ENCODE results near the gene SHB. TPM values are rescaled to one million over a fixed set of nuclear protein-coding genes. Genes with fewer than 3 reads are reported as not detected.

The SHB gene
- total and polyA plus RNA-seq, 2 donors (not counting 1 experiment from before 2014, with no cell fraction given) = 9.9 to 13.9 TPM

DNA sequence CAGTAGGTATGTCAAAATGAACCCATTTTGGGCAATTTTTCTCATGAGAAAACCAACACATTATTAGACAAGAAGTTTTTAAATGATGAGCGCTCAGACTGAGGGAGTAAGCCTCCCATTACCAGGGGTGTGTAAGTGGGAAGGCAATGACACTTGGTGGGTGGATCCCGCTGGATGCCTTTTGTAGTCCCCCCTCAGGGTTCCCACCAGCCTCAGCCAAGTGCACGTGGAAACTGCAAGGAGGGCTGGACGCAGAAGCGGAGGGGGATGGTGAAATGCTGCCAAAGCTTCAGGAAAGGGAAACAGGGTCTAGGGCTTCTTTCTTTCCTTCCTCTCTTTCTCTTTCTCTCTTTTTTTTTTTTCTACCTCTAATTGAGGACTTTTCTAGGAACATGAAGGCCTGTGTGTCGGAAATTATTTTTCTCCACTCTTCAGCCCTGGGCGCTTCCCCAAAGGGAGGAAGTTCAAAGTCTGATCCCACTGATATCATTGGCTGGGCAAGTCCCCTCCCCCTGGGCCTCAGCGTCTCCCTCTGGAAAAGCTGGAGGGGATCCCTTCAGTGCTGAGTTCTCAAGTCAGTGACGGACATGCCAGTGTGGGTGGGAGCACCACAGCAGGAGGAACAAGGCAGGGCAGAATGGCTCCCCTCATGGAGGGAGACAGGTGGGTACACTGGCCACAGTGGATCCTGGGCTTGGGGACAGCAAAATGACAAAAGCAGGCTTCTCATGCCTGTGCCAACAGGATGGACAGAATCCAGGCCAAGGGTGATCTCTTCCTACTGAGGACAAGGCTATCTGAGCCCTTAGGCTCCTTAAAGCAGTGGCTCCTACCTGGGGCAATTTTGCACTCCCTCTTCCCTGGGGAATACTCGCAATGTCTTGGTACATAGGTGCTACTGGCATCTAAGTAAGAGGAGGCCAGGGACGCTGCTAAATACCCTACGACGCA, 141.2 kb downstream of the SHB start:
- H3K27me3 ChIP-seq (ENCODE audit: control insufficient read depth, insufficient read depth, low read length) = no peaks in the 10 kb centered on the region

DNA sequence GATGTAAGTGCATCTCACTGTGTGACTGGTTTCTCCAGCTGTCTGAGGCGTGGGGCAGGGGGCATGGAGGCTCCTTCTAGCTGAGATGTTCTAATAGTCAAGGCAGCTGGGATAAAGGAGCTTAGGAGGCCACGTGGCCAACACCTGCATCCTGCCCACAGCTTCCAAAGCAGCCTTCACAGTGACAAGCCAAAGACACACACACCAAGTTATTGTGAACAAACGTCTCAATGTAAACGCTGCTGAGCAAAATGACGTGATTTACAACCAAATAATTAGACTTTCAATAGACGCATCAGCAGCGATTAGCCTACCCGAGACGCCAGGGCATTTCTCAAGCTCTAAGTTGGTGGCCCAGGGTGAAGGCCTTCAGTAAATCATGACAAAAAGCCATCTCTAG, 141.9 kb downstream of the SHB start:
- no peak for TF ChIP-seq EZH2 (IDR thresholded peaks at IDR 0.05; ENCODE audit: low read length, missing control alignments)
- TF ChIP-seq, protein P1, sequence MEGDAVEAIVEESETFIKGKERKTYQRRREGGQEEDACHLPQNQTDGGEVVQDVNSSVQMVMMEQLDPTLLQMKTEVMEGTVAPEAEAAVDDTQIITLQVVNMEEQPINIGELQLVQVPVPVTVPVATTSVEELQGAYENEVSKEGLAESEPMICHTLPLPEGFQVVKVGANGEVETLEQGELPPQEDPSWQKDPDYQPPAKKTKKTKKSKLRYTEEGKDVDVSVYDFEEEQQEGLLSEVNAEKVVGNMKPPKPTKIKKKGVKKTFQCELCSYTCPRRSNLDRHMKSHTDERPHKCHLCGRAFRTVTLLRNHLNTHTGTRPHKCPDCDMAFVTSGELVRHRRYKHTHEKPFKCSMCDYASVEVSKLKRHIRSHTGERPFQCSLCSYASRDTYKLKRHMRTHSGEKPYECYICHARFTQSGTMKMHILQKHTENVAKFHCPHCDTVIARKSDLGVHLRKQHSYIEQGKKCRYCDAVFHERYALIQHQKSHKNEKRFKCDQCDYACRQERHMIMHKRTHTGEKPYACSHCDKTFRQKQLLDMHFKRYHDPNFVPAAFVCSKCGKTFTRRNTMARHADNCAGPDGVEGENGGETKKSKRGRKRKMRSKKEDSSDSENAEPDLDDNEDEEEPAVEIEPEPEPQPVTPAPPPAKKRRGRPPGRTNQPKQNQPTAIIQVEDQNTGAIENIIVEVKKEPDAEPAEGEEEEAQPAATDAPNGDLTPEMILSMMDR (conservative IDR thresholded peaks at IDR 0.05 in 1 of 2, IDR thresholded peaks at IDR 0.05 in 1 of 2; ENCODE audit: low read depth in 1 of 2, low read length in 2 of 2) = no peak
- Histone ChIP-seq H3K9ac (ENCODE audit: insufficient read depth, low read length) (no peak overlapping the region), H3K4me3 (replicated peaks in 1 of 4; ENCODE audit: control extremely low read depth in 1 of 4, insufficient read depth in 1 of 4, low read depth in 3 of 4, low read length in 4 of 4) (no peak overlapping the region), H3K4me1 (ENCODE audit: control insufficient read depth, extremely low read depth, insufficient read depth, low read length) (peaks cover 3% of the 10 kb centered on the region), H3K4me2 (ENCODE audit: extremely low read depth, insufficient read depth, low read length) (no peak overlapping the region), H3K36me3 (ENCODE audit: control insufficient read depth, insufficient read depth, low read length) (peaks cover 2% of the 10 kb centered on the region), H3K27ac (ENCODE audit: insufficient read depth, low read length) (no peak overlapping the region), H3K27me3 (ENCODE audit: control insufficient read depth, insufficient read depth, low read length) (no peaks in the 10 kb centered on the region), H3K9me3 (ENCODE audit: control insufficient read depth, insufficient read depth, low read depth, low read length) (no peaks in the 10 kb centered on the region), H4K20me1 (ENCODE audit: control insufficient read depth, extremely low read depth, insufficient read depth, low read length) (no peaks in the 10 kb centered on the region), H3K79me2 (ENCODE audit: control insufficient read depth, insufficient read depth, low read length) (peaks cover 8% of the 10 kb centered on the region), H2AFZ (ENCODE audit: low read length) (no peak overlapping the region)
- DNase-seq (ENCODE audit: low read depth in 2 of 2) = no peak

More for the DNA sequence above, 141.2 kb downstream of the SHB start:
- no peak for DNase-seq (ENCODE audit: low read depth in 2 of 2)
- Histone ChIP-seq H4K20me1 (ENCODE audit: control insufficient read depth, extremely low read depth, insufficient read depth, low read length) (no peaks in the 10 kb centered on the region), H3K79me2 (ENCODE audit: control insufficient read depth, insufficient read depth, low read length) (peaks cover 8% of the 10 kb centered on the region), H3K9ac (ENCODE audit: insufficient read depth, low read length) (no peak overlapping the region), H3K4me1 (ENCODE audit: control insufficient read depth, extremely low read depth, insufficient read depth, low read length) (peaks cover 3% of the 10 kb centered on the region), H3K27ac (ENCODE audit: insufficient read depth, low read length) (no peak overlapping the region), H3K4me3 (replicated peaks in 1 of 4; ENCODE audit: control extremely low read depth in 1 of 4, insufficient read depth in 1 of 4, low read depth in 3 of 4, low read length in 4 of 4) (no peak overlapping the region), H3K9me3 (ENCODE audit: control insufficient read depth, insufficient read depth, low read depth, low read length) (no peaks in the 10 kb centered on the region), H3K4me2 (ENCODE audit: extremely low read depth, insufficient read depth, low read length) (no peak overlapping the region), H2AFZ (ENCODE audit: low read length) (no peak overlapping the region), H3K36me3 (ENCODE audit: control insufficient read depth, insufficient read depth, low read length) (peaks cover 2% of the 10 kb centered on the region)
- no peak for TF ChIP-seq EZH2 (IDR thresholded peaks at IDR 0.05; ENCODE audit: low read length, missing control alignments)
- TF ChIP-seq, protein P1 (conservative IDR thresholded peaks at IDR 0.05 in 1 of 2, IDR thresholded peaks at IDR 0.05 in 1 of 2; ENCODE audit: low read depth in 1 of 2, low read length in 2 of 2) = no peak

DNA sequence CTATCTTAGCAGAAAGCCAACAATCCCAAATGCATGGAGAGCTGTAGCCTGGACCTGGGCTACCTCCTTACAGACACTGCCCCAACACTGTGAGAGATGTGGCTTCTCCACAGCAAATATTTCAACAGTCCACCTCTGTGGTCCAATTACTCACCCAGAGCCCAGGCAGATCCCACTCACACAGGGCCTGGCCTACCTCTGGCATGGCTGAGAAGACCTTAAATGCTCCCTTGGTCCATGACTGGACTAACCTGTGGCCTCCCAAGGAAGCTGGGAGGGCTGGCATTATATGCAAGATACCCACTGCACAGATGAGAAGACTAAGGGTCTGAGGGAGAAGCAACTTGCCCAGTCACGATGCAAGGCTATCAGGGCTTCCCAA, 142.3 kb downstream of the SHB start:
- Histone ChIP-seq H3K9me3 (ENCODE audit: control insufficient read depth, insufficient read depth, low read depth, low read length) (no peaks in the 10 kb centered on the region), H4K20me1 (ENCODE audit: control insufficient read depth, extremely low read depth, insufficient read depth, low read length) (no peaks in the 10 kb centered on the region), H3K4me3 (replicated peaks in 1 of 4; ENCODE audit: control extremely low read depth in 1 of 4, insufficient read depth in 1 of 4, low read depth in 3 of 4, low read length in 4 of 4) (no peak overlapping the region), H3K79me2 (ENCODE audit: control insufficient read depth, insufficient read depth, low read length) (peaks cover 8% of the 10 kb centered on the region), H3K27ac (ENCODE audit: insufficient read depth, low read length) (no peak overlapping the region), H3K9ac (ENCODE audit: insufficient read depth, low read length) (no peak overlapping the region), H3K27me3 (ENCODE audit: control insufficient read depth, insufficient read depth, low read length) (no peaks in the 10 kb centered on the region), H3K36me3 (ENCODE audit: control insufficient read depth, insufficient read depth, low read length) (peaks cover 2% of the 10 kb centered on the region), H2AFZ (ENCODE audit: low read length) (no peak overlapping the region), H3K4me2 (ENCODE audit: extremely low read depth, insufficient read depth, low read length) (no peak overlapping the region), H3K4me1 (ENCODE audit: control insufficient read depth, extremely low read depth, insufficient read depth, low read length) (peaks cover 3% of the 10 kb centered on the region)
- DNase-seq (ENCODE audit: low read depth in 2 of 2) = peak in 1 of 2 donors; percentile 44
- TF ChIP-seq, protein P1 (conservative IDR thresholded peaks at IDR 0.05 in 1 of 2, IDR thresholded peaks at IDR 0.05 in 1 of 2; ENCODE audit: low read depth in 1 of 2, low read length in 2 of 2) = no peak
- no peak for TF ChIP-seq EZH2 (IDR thresholded peaks at IDR 0.05; ENCODE audit: low read length, missing control alignments)
